GM19395 (cell line): ENCODE results near the gene PLCB4.
"Not testable (repeated sequence)": the region's sequence is repeated elsewhere in the genome, so short reads cannot be mapped to it uniquely, and the experiment has no call there.

Experiments
- ATAC-seq: cut with Tn5 transposase; IDR thresholded peaks from one replicate; pipeline ENCODE4 v1.9.1; 2021; ENCODE audit warnings: mild to moderate bottlenecking, moderate library complexity; ENCODE audit not compliant: unreplicated experiment

PLCB4 gene

DNA sequence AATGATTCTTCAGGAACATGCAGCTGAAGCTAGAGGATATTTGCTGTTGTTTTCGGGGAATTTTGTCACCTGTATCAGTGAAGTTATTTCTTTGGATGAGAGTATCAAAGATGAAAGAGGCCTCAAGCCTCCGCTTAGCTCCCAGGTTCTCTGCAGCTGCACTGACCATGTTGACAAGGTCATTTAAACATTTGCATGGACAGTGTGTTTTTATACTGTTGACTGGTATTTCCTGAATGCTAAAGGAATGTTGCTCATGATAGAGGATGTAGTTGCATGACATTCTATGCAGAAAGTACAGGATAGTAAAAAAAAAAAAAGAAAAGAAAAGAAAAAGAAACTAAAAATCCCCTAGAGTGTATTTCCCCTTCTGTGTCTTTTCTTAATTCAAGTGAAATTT, 279.9 kb downstream of the PLCB4 start:
- ATAC-seq, result no peak

DNA sequence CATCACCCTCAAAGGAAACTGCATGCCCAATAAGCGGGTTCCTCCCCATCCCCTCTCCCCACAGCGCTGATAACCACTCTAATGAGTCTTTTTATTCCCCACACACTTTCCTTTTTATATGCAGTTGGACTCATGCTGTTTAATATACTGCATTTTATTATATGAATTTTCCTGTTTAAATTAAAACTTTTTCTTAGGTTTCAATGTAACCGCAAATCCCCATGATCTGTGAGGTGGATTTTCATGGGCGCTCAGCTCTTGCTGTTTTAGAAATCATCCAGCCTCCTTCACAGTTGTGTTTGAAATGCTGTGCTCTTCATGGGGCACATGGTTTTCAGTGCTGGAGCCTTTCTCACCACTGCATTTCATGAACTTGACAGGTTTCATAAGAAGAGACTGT, 280.4 kb downstream of the PLCB4 start:
- no peak for ATAC-seq

DNA sequence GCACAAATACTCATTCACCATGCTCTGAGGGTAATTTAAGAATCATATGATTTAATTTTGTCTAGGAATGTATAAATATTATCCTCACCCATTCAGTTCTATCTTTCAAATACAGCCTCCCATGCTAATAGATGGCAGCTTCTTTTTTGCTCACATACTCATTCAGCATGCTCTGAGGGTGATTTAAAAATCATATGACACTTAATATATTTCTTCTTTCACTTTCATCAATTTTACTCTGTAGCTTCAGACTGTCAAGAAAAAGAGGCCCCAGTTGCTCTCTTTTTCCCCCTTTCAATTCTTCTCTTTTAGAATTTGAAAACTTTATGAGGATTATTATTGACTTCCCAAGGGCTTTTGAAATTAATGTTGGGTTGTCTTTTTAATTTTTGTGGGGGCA, 283.9 kb downstream of the PLCB4 start:
- no peak for ATAC-seq

DNA sequence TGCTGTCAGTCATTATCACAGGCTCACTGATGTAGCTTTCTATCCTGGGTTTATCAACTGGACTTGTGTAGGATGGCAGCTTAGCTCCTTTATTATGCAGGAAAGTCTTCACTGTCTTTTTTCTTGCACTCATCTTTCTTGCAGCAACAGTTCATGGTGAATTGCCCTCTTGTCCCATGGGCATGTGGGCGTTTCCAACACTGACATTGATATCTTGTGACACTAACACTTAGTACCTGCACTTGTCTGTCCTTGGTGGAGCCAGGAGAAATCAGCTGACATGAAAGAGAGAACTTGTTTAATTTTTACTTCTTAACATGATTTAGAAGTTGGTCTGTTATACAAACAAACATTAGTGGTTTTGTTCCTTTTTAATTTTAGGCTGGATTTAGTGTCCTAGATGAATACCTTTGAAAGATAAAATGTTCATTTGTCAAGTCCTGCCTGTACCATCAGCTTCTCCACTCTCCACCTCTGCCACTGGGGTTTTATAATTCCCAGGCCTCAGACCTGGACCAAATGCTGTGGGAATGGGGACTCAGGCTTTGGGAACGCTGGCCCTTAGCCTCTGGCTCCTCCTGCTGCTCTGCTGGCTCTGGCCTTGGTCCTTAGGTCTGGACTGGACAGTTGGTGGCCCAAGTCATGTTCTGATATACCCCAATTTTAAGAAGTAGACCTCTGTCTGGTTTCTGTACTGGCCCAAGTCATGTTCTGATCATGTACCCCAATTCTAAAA, 284.5 kb downstream of the PLCB4 start:
- ATAC-seq, result no peak

DNA sequence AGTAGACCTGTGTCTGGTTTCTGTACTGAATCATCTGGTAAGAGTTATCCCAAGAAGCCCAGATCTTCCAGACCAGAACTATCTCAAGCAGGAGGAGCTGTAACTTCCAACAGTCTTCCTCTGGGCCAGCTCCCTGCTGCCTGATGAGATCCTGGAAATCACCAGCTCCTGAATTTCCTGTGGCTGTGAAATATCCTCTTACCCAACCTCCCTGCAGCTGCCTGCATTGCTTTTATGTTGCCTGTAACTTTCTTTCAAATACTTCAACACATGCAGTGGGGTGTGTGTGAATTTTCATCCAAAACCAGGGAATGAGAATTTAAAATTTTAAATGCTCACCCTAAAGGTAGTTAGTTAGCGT, 285.0 kb downstream of the PLCB4 start:
- ATAC-seq, result no peak

DNA sequence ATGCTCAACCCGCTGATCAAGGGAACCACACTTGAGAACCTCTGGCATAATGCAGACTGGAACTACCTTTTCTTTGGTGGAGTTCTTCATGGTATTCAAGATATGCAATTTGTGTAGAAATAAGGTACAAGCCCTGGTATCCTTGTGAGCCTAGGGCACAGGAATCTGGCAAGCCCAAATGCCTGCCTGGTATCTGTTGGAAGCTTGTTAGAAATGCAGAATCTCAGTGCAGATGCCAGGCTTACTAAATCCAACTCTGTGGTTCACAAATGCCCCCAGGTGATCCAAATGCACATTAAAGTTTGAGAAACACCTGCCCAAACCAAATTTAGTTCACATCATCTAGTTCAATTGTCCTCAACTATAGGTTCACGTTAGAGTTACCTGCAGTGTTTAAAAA, 285.7 kb downstream of the PLCB4 start:
- no peak for ATAC-seq

DNA sequence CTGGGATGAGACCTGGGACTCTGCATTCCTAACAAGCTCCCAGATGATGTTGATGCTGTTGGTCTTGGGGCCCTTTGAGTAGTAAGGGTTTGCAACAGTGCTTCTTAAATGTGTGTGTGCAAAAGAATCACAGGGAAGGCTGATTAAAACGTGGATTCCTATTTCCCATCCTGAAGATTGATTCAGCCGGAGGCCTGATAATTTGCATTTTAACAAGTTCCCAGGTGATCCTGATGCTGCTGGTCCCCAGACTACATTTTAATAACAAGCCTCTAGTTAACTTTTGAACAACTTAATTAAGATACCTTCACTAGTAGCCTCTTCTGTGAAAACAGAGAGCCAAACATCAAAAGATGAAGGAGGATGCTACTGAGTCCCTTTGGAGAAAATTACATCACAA, 289.1 kb downstream of the PLCB4 start:
- no peak for ATAC-seq

DNA sequence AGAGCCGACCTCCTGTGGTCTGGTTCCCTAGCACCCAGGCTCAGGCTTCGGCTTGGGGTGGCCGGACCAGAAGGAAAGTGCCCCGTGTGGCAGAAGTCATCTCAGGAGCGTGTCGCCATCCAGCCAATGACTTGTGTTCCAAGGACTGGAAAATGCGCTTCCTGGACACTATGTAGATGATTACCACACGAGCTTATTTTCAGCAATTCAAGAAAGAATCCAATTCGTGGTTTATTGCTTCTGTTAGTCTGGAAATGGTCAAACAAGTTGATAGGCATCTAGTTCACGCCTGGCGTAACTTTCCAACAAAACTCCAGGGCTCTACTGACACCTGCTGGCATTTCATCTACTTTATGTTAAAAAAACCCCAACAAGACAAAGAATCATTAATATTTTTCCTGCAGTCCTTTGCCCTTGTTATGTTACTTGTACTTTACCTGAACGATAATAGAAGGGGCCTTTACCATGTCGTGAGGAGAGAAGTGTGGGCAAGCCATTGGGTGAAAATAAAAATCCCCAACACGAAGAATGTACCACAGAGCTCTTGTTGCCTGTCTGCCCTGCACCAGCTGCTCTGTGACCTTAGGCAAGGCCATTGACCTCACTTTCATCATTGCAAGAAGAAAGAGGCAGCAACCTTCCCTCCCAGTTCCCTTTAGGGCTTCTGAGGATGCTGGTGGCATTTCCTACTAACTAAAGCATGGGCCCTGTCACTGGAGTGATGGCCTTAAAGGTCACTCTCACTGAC, 290.8 kb downstream of the PLCB4 start:
- ATAC-seq, result no peak

DNA sequence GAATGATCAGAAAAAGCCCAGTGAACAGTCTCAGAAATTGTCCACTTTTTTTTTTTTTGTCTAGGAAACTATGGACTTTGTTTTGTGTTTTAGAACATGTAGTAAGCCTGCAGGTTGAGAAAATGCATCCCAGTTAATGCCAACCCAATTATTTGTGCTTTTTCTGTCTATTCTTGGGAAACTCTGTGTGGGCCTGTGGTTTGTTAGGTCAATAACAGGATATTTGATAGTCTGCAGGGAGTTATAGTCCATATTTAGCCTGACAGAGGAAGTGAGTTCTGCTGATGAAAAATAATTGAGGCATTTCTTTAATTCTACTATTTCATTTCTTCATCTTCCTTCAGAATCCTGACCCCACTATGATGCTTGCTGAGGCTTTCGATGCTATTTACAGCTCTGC, 291.5 kb downstream of the PLCB4 start:
- no peak for ATAC-seq

DNA sequence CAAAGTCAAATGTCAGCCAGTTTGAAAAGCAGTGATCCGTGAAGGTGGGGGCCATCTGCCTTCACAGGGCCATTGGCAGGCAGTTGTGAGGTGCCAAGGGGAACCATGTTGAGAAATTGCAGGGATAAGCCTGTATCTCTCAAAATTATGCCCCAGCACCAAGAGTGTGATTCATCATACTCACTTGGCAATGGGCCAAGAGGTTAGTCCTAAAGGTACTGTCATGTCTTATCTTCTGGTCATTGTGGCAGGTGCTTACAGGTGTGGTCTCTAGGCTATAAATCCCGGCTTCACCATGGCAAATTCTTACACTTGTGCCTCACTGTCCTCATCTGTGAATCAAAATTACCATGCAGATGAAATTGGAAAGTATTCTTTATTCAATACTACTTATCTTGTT, 294.8 kb downstream of the PLCB4 start:
- no peak for ATAC-seq

DNA sequence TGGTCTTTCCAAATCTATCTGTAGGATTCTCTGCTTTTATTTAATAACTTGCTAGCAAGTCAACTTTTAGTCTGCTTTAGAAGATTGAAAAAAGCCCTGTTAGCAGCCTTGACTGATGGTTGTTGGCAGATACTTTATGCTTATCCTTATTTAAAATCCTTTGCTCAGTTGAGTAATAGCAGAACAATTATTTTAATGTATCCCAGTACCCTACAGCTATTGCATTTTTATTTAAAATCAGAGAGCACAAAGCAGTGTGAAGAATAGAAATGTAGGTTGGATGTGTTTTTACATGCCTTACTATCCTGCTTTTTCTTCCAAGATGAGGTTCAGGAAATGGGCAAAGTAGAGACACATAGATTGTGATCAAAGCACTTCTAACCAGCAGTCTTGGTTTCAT, 298.4 kb downstream of the PLCB4 start:
- ATAC-seq, result no peak

DNA sequence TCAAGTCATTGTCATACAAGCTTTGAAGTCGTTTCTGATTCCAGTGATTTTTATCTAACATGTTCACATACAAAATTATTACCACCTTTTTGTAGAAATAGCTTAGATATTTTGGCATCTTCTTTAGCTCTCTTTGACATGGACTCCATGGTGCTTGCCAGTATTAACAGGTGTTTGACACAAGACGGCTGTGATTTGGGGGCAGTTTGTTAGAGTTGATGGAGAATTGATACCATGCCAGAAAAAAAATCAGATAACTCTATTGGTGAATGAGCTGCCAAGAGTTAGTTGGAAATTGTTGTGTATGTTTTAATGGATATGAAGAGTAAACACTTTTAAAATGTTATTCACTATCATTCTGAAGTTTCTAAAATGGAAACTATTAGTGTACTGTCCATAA, 298.9 kb downstream of the PLCB4 start:
- ATAC-seq, result no peak

DNA sequence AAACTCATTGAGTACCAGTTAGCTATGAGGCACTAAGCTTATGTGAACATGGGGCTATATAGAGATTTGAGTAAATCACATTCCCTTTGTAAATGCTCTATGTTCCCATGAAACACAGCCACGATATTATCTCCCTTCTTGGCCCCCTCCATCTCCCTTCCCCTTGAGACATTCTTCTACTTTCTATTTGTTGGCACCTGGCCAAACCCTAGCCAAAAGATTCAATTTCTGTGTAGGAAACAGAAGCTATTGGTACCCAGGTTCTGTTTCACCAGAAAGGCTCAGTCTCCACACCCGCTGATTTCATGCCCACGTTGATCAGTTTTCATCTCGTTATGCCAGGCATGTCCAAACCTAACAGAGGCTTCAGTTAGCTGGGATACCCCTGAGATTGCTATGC, 300.0 kb downstream of the PLCB4 start:
- no peak for ATAC-seq

DNA sequence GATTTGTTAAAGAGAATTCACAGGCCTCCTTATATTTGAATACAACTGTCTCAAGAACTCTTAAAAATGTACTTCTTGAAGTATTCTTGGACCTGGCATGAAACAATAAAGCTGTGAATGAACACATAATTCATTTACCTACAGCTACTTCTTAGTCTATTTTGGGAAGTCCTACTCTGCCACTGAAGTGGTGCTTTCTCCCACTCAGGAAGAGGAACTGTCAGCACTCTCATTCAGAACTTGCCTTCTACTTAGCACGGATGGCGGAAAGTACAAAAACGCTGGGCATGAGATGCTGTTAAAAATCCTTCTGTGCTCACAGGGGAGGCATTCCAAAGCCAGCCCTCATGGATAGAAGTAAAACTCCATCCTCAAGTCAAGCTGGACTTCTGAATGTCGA, 300.7 kb downstream of the PLCB4 start:
- no peak for ATAC-seq

DNA sequence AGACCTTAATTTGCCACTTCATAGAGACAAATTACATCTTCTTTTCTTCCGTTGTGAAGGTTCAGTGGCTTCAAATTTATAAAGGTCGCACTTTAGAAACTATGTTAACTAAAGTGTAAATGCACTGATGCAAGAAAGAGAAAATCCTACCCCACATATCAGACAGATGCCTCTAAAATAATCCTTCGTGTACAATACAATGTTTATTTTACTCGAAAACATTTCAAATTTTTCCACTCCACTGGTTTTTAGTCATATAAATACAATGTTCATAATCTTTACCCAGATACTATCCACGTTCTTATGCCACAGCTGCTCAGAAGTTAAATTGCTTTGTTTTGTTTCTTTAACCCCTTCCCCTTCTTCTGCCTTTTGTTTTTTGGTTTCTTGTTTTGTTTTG, 305.2 kb downstream of the PLCB4 start:
- no peak for ATAC-seq

DNA sequence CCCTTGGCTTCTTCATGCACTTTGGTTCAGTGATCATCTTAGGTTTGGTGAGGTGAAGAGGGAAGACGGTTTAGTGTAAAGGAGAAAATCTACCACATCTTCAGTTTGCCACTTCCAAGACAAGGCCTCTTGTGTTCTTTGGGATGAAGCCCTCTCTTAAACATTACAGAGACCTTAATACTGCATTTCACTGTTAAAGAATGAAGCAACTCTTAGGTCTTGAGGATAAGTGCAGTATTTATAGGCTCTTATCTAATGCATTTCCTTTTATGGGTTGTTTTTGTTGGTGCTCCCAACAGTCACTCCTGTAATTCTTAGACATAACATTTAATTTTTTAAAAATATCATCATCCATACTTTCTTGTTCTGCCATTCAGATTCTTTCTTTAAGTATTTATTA, 305.6 kb downstream of the PLCB4 start:
- no peak for ATAC-seq

DNA sequence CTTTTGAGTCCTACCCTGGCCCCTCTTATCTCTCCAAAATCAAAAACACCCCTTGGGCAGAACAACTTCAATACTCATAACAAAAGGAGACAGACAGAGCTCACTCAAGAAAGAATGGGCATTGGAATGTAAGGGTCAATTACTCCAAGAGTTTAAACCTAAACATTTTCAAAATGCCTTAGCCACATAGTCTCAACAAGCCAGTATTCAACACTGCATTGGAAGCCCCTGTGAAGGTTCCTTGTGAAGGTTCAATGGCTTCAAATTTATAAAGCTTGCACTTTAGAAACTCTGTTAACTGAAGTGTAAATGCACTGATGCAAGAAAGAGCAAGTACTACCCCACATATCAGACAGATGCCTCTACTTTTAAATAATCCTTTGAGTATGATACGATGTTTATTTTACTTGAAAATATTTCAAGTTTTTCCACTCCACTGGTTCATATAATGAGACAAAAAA, 306.4 kb downstream of the PLCB4 start:
- ATAC-seq, result no peak

DNA sequence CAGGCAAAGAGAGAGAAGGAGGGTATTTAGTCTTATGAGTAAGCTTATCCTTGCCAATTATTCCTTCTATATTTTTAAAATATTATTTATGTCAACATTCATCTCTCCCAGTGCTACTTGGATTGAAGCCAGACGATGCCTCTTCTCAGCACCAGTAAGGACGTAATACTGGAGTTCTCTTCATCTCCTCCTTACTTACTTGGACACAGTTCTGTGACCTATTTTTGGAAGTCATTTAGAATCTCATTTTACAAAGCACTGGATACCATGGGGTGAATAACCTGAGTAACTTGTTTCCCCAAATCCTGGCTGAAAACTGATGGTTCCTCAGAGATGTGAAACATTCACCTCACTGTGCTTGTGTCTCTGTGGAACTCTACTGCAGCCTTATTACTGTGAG, 308.1 kb downstream of the PLCB4 start:
- no peak for ATAC-seq

DNA sequence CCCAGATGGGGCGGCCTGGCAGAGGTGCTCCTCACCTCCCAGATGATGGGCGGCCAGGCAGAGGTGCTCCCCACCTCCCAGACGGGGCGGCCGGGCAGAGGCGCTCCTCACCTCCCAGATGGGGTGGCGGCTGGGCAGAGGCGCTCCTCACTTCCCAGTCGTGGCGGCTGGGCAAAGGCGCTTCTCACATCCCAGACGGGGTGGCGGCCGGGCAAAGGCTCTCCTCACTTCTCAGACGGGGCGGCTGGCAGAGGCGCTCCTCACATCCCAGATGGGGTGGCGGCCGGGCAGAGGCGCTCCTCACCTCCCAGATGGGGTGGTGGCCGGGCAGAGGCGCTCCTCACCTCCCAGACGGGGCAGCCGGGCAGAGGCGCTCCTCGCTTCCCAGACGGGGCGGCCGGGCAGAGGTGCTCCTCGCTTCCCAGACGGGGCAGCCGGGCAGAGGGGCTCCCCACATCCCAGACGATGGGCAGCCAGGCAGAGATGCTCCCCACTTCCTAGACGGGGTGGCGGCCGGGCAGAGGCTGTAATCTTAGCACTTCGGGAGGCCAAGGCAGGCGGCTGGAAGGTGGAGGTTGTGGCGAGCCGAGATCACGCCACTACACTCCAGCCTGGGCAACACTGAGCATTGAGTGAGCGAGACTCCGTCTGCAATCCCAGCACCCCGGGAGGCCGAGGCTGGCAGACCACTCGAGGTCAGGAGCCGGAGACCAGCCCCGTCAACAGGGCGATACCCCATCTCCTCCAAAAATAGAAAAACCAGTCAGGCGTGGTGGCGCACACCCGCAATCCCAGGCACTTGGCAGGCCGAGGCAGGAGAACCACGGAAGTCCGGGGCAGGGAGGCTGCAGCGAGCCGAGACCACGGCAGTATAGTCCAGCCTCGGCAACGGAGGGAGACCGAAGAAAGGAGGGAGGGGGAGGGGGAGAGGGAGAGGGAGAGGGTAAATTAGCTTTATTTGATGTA, 316.7 kb downstream of the PLCB4 start:
- ATAC-seq, result not testable (repeated sequence)

DNA sequence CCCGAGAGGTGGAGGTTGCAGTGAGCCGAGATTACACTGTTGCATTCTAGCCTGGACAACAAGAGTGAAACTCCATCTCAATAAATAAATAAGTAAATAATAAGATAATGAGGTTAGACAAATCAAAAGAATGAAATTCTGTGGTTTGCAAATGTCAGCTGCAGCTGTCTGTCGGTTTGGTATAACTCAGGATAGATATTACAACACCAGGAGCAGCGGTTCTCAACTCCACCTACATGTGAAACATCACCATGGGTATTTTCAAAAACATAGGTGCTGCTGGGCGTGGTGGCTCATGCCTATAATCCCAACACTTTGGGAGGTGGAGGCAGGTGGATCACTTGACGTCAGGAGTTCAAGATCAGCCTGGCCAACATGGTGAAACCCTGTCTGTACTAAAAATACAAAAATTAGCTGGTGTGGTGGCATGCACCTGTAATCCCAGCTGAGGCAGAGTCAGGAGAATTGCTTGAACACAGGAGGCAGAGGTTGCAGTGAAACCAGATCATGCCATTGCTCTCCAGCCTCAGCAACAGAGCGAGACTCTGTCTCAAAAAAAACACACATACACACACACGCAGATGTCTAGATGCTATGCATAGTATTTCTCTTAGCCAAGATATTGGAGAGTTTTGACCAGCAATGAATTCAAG, 319.4 kb downstream of the PLCB4 start:
- ATAC-seq, result no peak

DNA sequence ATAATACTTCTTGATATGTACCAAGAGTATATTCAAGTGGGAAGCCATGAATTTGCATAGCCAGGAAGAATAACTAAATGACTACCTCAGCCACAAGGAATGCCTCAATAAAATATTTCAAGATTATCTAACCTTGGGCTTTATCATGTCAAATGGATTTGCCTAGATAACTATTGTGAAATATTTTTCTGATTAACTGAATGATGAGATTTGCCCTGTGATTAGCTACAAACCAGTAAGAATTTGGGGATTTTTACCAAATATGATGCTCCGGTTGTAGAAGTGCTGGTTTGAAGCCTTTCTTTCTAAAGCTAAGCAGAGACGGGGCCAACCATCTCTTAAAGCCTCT, 319.9 kb downstream of the PLCB4 start:
- no peak for ATAC-seq
